ENCODE results near the gene ST8SIA2.
"Not testable (repeated sequence)": the region's sequence is repeated elsewhere in the genome, so short reads cannot be mapped to it uniquely, and the experiment has no call there.

The ST8SIA2 gene

DNA sequence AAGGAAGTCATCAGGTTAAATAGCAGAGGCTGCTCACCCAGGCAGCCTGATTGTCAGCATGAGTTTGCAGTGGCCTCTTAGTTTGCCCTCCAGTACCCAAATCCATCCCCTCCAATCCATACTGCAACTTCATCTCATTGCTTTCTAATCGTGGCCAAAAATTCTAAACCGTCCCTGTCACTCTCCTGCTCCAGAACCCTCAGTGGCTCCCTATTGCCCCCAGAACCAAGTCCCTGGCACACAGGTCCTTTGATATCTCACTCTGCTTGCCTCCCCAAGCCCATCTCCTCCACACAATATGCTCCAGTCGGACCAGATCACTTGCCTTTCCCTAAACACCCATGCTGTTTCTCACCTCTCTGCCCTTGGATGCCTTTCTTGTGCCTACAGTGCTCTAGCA lies 49.7 kb downstream of the ST8SIA2 start:
- DNase-seq (ENCODE audit: low read depth, low spot score): no peak

DNA sequence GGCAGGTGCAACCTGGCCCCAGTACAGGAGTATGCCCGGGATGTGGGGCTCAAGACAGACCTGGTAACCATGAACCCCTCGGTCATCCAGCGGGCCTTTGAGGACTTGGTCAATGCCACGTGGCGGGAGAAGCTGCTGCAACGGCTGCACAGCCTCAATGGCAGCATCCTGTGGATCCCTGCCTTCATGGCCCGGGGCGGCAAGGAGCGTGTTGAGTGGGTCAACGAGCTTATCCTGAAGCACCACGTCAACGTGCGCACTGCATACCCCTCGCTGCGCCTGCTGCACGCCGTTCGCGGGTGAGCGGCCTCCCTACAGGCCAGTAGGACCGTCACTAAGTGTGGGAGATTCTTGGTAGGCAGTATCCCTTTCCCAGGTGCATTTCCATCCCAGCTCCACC lies 51.0 kb downstream of the ST8SIA2 start:
- no peak for DNase-seq (ENCODE audit: low read depth, low spot score)

DNA sequence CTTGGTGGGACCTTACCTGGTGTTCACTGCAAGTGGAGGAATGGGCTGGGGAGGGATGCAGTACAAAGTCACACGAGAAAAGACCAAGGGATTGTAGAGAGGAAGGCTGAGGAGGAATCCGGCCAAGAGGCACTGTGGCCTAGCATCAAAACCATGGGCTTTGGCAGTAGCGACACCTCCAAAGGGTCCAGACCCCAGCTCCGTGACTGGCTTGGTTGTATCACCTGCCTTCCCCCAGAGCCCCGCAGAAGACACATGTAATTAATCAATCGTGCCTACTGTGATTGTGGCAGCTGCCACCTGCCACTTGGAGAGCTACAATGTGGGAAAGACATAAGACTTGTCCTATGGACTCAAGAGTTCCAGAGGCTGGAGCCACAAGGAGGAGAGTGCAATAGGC lies 54.7 kb downstream of the ST8SIA2 start:
- no peak for DNase-seq (ENCODE audit: low read depth, low spot score)

DNA sequence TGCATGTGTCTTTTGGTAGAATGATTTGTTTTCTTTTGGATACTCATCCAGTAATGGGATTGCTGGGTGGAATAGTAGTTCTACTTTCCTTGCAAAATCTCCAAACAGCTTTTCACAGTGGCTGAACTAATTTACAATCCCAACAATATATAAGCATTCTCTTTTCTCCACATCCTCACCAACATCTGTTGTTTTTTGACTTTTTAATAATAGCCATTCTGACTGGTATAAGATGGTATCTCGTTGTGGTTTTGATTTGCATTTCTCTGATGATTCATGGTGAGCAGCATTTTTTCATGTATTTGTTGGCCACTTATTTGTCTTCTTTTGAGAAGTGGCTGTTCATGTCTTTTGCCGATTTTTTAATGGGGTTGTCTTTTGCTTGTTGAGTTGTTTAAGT lies 55.8 kb downstream of the ST8SIA2 start:
- DNase-seq (ENCODE audit: low read depth, low spot score): no peak

DNA sequence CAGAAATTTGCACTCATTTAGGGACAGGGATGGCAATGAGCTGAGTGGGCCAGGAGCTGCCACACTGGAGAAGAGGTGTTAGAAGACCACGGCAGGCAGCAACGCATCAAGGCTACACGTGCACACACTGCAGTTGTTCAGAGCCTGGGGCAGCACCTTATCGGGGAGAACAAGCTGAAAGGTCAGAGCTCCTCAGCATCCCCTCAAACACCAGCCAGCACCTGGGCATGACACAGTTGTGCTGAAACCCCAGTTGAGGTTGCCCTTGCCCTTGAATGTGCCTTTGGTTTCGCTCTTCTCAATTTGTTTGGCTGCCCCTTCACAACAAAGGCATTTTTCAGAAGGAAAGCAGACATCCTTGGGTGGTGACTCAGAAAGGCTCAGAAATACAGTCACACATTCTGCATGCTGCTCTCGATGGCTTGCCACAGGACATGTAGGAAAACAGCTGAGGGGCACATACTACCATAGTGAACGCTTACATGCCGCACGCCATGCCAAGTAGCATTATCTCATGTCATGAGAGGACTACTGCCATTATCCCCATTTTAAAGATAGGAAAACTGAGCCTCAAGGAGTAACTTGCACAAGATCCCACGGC lies 57.6 kb downstream of the ST8SIA2 start:
- no peak for DNase-seq (ENCODE audit: low read depth, low spot score)

DNA sequence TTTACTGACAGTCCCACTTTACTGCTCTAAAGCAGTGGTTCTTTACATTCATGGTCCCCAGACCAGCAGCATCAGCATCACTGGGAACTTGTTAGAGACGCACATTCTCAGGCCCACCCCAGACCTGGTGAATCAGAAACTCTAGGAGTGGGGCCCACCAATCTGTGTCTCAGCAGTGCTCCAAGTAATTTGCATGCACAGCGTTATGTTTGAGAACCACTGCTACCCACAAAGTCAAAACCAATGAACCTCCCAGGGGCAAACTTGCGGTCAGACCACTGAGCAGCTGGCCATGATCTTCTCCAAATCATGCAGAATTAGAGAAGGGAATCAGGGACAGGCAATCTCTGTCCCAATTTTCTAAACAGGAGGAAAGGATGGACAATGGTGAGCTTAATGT lies 58.5 kb downstream of the ST8SIA2 start:
- DNase-seq (ENCODE audit: low read depth, low spot score): no peak

DNA sequence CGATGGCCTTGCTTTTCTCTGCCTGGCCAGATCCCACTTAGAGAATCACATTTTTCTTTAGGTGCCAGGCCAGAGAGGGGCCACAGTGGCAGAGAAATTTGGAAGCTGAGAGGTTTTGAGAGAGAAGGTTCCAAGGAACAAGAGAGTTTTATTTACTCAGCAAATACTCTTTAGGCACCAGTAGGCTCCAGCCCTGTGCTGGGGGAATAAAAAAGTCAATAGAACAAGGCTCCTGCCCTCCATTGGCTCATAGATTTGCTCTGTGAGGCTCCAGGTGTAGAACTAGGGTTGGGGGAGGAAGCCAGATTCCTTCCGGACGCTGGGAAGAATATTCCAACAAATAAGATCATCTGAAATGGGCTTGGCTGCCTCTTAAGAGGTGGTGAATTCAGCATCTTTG lies 59.9 kb downstream of the ST8SIA2 start:
- no peak for DNase-seq (ENCODE audit: low read depth, low spot score)

DNA sequence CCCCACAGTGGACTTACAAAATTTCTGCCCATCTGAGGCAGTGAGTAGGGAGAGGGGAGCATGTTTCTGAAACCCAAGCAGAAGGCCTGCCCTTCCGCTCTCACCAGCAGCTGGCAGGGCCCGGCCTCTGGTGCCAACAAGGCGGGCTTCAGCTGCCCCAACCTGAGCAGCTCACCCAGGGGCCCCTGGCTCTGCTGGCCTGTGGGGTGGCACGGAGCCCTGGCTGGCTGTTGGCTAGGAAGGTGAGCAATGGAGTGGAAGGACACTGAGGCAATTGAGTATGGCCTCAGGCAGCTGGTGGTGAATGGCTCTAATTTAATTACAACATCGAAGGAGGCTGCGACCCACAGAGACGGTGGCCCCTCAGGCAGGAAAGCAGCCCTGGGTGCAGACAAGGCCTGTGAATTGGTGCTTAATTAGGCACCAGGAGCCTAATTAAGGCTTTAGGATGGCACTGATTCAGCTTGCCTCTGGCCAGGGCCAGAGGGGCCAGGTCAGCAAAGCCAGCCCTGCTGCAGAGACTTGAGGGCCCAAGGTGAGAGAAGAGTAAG lies 60.9 kb downstream of the ST8SIA2 start:
- no peak for DNase-seq (ENCODE audit: low read depth, low spot score)

DNA sequence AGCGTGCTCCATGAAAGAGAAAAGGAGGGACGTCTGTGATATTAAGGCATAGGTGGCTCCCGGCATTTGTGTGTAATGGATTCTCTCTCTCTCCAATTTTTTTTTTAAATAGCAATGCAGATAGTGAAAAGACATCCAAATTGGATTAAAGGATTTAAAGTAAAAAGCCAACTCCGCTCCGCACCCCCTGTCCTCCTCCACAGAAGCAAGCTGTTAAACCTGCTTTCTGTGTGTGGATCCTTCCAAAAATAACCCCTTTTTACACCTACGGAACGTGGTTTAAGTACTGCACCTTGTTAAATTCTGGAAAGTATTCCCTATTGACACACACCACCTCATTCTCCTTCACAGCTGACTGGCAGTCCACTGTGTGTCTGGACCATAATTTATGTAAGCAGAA lies 61.6 kb downstream of the ST8SIA2 start:
- DNase-seq (ENCODE audit: low read depth, low spot score): no peak

DNA sequence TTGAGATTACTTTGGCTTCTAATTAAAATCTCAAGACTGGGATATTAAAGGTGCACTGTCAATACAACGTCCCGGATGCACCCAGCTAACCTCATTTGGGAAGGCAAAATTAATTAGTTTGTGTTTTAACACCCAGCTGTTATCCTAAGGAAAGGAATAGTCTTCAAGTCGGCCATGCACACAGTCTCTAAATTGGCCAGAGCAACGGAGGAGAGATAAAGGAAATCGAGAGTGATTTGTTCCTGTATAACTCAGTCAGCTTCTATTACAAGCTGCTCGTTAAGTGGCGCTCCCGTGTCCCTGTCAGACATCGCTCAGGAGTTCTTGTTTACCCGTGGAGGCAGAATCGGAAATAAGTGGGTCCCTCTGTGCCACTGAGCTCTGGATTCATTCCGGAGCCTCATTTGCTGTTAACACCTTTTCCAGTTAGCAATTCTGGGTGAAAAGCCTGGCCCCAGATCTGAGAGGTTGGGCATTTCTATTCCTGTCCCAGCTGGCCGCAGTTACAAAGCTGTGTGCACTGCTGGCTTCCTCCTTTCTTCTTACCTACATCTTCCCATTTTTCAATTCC lies 63.9 kb downstream of the ST8SIA2 start:
- DNase-seq (ENCODE audit: low read depth, low spot score): no peak

DNA sequence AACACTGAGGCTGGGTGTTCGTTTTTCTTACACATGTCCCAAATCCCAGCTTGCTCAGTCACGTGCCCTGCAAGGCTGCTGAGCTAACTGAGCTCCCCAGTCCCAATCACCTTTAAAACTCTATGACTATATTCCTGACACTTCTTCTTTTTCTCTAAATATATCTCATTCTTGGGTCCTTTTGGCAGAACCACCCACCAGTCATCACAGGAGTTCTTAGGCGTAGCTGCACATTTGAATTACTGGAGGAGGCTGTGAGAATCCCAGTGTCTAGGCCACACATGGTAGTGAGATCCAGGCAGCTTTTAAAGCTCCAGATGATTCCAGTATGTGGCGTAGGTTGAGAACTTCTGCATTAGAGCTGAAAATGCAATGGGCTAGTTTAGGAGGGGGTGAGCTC lies 66.3 kb downstream of the ST8SIA2 start:
- DNase-seq (ENCODE audit: low read depth, low spot score): no peak

DNA sequence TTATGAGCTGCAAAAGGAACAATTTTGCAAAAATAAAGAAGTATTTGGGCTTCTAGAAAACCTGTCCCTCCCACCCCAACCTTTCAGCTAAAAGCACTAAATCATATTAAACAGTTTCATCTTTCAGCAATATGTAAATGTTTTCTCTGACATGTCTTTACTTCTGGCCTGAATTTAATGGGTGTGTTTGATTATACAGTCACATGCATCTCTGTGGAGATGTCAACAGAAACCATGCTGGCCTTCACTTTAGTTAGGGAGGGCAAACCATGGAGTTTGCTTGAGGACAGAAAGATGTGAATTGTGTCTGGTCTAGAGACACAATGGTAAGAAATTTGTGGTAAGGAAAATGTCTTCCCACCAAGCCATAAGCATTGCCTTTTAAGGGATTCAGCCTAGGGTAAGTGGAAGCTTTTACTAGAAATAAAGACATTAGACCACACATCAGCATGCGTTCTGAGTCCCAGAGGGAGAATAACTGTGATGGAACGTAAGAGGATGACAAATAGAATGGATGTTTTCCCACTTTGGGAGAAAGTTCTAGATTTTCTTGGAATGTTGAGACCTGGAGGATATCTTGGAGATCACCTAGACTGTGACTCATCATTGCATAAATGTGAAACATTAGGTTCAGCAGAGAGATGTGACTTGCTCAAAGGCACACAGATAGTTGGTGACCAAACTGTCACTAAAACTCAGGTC lies 68.9 kb downstream of the ST8SIA2 start:
- DNase-seq (ENCODE audit: low read depth, low spot score): no peak

DNA sequence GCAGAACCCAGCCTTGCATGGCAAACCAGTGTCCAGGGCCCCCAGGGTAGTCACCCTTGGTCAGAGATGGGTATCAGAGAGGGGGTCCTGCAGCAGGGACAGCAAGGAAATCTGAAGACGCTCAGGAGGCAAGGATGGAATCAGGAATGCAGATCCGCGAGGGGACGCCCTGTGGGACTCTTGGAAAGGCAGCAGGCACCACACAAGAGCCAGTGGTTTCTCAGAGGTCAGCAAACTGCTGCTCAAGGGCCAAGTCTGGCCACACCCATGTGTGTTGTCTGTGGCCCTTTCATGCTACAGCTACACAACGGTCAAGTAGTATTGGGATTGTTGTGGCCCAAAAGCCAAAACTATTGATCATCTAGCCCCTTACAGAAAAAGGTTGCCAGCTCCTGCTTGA lies 69.7 kb downstream of the ST8SIA2 start:
- DNase-seq (ENCODE audit: low read depth, low spot score): no peak

DNA sequence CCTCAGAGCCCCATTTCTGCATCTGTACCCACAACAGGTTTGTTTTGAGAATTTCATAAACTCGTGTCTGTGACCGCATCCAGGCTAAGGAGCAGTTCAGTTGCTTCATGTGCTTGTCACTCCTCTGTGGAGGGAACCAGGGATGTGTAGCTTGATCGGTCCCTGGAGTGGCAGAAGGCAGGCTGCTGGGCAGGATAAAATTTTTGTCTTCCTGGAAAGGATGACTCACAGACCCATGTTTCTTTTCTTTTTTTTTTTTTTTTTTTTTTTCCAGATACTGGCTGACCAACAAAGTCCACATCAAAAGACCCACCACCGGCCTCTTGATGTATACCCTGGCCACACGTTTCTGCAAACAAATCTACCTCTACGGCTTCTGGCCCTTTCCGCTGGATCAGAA lies 70.1 kb downstream of the ST8SIA2 start:
- DNase-seq (ENCODE audit: low read depth, low spot score): no peak

DNA sequence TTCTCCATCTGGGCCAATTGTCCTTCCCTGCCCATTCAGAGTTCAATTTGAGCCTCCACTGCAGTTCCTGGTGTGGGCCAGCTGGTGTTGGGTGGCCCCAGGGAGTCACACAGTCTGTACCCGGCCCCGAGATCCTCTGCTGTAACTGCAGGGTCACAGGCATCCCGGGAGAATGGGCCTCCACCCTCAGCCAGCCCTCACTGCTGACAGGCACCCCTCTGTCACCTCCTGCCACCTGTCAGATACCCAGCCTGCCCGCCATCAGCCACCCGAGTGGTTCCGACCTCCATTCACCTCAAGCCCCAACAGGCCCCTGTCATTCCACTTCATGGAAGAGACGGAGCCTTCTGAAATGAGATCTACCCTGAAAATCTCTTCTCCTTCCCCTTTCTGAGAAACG lies 73.2 kb downstream of the ST8SIA2 start:
- DNase-seq (ENCODE audit: low read depth, low spot score): no peak

DNA sequence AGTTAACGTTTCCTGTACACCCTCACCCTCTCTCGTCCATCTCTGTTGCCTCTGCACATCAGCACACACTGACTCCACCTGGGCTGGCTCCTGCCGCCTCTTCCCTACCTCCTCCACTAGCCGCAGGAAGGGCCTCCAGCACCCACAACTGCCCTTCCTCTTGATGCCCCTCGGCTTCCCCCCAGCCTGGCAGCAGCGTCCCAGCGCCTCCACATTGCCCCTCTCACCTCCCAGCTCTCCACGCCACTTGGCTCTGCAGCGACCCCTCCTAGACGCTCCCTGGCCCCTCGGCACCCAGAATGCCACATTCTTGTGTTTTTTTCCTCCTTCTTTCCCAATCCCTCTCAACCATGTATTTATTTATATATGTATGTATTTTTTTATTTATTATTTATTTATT lies 73.6 kb downstream of the ST8SIA2 start:
- DNase-seq (ENCODE audit: low read depth, low spot score): no peak

DNA sequence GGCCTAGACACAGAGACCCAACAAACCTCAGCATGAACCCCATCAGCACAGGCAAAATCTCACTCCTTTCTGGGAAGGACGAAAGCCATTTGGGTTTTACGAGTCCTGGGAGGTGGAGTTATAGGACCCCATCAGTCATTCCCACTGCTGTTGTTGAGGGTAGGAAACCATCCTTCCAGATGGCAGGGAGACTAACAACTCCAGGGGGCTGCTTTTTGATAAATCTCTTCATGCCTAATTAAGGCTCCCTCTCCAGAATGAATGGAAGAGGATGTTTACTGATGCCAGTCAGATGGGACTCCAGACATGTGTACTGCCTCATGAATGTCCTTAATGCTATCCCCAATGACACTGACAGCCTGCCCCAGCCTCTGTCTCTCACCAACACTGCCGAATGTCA lies 75.3 kb downstream of the ST8SIA2 start:
- DNase-seq (ENCODE audit: low read depth, low spot score): no peak

DNA sequence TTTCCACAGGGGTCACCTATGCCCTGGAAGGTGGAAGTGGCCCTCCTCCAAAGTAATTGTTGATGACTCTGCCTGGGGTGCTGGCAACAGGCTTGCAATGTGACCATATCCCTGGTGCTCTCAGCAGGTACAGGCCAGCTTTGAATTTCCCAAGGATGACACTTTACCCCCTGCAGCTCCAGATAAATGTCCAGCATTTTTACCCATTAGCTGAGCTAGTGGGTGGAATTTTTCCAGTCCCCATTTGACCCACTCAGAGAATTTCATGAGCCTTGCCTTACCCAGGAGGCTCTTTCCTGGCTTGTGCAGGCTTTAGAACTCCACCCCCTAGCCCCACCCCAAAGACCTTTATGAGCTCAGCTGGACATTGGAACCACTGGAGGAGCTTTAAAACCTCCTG lies 77.6 kb downstream of the ST8SIA2 start:
- DNase-seq (ENCODE audit: low read depth, low spot score): no peak

DNA sequence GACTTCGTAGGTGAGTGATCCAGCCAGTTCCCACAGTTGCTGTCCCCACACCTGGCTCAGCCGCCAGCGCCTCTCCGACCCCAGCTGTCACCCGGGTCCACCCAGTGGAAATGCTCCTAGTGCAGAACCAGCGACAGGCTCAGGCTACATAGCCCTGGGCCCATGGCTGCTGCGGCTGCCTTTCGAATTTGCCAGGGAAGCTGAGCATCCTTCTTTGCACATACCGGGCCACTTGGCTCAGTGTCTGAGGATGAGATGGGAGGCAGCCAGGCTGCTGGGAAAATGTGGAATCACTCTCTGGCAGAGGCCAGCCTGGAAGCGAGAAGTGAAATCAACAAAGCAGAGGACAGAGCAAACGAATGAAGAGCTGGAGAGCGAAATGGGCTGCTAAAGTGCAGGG lies 80.1 kb downstream of the ST8SIA2 start:
- no peak for DNase-seq (ENCODE audit: low read depth, low spot score)

DNA sequence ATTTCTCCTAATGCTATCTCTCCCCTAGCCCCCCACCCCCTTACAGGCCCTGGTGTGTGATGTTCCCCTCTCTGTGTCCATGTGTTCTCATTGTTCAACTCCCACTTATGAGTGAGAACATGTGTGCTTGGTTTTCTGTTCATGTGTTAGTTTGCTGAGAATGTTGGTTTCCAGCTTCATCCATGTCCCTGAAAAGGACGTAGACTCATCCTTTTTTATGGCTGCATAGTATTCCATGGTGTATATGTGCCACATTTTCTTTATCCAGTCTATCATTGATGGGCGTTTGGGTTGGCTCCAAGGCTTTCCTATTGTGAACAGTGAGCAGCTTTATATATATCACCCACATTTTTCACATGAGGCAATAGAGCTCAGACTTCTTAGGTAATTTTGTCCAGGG lies 86.0 kb downstream of the ST8SIA2 start:
- not testable (repeated sequence) for DNase-seq (ENCODE audit: low read depth, low spot score)

DNA sequence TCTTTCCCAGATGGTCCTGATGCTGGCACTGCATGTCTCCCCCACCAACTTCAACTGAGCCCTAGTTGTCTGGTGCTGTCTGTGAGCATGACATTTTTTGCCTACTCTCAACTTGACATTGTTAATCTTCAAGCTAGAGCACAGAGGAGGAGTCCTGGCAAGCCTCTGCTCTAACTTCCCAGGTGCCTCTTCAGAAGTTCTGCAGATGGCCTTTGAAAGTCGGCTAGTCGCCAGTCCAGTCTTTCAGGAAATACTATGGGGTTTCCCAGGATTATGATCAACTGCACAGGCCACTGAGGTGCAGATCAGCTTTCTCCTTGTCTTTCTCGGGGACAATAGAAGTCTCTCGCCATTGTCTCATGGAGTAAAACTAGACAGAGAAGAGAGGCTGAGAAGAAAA lies 86.7 kb downstream of the ST8SIA2 start:
- DNase-seq (ENCODE audit: low read depth, low spot score): no peak

DNA sequence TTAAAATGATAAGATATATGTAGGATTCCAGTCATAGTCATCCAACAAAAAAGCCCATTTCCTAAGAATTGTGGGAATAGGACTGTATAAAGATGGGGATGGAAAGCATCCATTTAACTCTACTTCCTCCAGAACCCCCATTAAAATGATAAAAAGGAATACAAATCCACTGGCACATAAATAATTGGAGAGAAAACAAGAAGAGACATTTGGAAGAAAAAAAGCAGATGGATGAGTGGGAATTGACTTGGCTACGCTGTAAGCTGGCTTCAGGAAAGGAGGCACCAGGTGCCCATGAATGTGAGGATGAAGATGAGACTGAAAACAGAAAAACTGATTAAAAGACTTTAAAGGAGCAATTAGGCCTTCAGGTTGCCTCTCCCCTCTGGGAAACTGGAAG lies 91.8 kb downstream of the ST8SIA2 start:
- no peak for DNase-seq (ENCODE audit: low read depth, low spot score)

DNA sequence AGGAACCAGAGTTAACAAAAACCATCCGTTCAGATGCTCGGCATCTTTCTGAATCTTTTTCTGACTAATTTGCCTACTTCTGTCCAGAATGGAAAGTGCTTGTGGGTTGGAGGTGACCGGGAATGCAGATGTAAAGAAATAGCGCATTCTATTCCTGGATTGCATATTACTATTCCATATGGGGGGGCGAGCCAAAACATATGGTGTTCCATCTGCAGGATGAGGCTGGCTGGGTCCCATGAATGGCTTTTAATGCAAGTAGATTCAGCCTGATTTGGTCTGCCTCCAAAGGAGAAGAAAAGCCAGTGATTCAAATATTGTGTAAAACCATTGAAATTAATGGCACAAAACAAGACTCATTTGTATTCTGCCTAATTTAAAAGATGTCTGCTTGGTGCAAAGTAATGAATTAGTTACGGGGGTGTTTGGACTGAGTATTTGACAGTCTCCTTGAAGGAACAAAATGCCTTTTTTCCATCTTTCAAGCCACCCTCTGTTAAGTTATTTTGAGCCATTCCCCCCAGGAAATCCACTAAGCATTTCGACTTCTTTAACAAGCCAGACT lies 99.0 kb downstream of the ST8SIA2 start:
- DNase-seq (ENCODE audit: low read depth, low spot score): no peak

Data from activated naive CD8-positive, alpha-beta T cell treated with anti-CD3 and anti-CD28 coated beads, Interleukin-2, amount 50 U/mL, for 16 hours (primary cell).